PC-9 (cell line): Measurements from ENCODE around the gene SLX9.

ENCODE experiments used
- EZH2 ChIP-seq: fragments of 200-600 bp; sonication (generic); IDR thresholded peaks from 2 replicates; pipeline ENCODE4 v1.8.0; 2017; ENCODE audit warnings: antibody characterized with exemption, low read depth
- TF ChIP-seq, protein P1 (sequence below): fragments of 200-600 bp; sonication (generic); conservative IDR thresholded peaks from 2 replicates; pipeline ENCODE4 v1.6.1; 2017; ENCODE audit warnings: mixed run types, antibody characterized with exemption, mild to moderate bottlenecking, moderate library complexity

DNA sequence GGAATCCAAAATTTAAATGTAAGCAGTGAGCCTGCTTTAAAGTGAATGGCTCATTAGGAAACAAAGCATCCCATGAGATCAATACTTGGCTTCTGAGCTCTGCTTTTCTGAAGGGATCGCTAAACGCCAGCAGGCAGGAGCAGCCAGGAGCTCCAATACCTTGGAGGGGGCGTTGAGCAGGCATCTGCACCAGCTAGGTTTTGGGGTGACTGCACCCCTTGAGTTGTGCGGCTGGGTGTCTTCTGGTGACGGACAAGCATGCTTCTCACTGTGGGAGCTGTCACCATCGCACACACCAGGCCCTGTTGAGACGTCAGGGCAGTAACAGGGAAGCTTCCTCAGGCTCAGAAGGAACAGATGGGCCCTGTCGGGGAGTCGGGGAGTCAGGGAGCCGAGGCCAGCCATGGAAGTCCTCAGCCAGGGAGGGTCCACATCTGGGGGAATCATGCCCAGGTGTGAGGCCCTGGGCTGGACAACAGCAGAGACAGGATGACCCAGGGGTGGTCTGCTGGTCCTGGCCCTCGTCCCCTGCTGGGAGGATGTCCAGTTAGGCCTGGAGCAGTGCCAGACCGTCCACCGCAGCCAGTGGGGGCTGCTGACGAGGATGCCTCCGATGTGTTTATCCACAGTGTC, 76.7 kb downstream of the SLX9 start:
- TF ChIP-seq, protein P1, sequence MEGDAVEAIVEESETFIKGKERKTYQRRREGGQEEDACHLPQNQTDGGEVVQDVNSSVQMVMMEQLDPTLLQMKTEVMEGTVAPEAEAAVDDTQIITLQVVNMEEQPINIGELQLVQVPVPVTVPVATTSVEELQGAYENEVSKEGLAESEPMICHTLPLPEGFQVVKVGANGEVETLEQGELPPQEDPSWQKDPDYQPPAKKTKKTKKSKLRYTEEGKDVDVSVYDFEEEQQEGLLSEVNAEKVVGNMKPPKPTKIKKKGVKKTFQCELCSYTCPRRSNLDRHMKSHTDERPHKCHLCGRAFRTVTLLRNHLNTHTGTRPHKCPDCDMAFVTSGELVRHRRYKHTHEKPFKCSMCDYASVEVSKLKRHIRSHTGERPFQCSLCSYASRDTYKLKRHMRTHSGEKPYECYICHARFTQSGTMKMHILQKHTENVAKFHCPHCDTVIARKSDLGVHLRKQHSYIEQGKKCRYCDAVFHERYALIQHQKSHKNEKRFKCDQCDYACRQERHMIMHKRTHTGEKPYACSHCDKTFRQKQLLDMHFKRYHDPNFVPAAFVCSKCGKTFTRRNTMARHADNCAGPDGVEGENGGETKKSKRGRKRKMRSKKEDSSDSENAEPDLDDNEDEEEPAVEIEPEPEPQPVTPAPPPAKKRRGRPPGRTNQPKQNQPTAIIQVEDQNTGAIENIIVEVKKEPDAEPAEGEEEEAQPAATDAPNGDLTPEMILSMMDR, result no peak
- TF ChIP-seq EZH2, result no peak
